IPS DF 4.7 (cell line): Measurements from ENCODE around the gene ARL4D.
"Not testable (repeated sequence)": the region's sequence is repeated elsewhere in the genome, so short reads cannot be mapped to it uniquely, and the experiment has no call there.

ENCODE experiments used
- DNase-seq: peaks from one replicate; pipeline ENCODE4 v3.0.0-alpha.2; 2013; ENCODE audit warnings: low spot score; ENCODE audit errors: extremely low read depth

ARL4D gene

DNA sequence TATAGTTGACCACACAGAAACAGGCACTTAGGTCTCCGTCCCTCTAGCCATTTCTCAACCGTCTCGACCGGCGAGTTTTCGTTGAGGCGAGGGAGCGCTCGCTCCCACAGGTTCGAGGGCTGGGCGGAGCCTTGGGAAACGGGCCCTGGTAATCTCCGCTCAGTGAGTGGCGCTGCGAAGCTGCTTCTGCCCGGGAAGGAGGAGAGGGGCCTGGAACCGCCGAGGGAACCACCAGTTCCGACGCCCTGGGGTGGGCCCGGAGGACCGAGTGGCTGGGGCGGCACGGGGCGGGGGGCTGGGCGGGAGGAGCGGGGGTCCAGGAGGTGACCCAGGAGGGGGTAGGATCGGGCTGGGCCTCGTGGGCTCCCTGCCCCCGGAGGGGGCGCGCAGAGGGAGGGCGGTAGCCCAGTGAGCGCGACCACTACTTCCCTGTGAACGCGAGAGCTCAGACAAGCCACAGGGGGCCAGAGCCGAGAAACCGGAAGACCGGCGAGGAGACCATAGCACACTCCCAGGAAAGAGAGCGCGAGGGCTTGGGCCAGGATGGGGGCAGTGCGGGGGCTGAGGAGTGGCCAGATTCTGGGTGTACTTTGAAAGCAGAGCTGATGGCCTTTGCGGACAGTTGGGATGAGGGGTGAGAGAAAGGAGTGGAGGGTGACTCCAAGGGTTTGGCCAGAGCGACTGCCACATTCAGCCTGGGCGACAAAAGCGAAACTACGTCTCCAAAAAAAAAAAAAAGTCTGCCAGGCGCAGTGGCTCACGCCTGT is 29.9 kb upstream of the ARL4D start:
- no peak for DNase-seq

DNA sequence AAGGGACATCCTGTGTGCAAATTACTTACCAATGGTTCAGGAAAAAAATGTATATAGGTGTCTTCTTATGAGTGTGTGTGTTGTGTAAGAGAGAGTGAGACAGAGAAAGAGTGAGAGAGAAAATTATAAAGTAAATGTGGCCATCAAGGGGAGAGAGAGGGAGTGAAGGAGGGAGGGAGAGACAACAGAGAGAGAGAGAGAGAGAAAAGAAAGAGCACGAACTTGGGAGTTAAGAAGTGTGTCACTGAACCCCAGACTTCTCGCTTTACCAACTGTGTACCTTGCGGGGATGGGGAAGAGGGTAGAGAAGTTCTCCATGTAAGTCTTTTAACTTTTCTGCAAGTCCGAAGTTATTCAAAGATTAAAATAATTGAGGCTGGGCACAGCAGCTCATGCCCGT is 28.8 kb upstream of the ARL4D start:
- DNase-seq: no peak

DNA sequence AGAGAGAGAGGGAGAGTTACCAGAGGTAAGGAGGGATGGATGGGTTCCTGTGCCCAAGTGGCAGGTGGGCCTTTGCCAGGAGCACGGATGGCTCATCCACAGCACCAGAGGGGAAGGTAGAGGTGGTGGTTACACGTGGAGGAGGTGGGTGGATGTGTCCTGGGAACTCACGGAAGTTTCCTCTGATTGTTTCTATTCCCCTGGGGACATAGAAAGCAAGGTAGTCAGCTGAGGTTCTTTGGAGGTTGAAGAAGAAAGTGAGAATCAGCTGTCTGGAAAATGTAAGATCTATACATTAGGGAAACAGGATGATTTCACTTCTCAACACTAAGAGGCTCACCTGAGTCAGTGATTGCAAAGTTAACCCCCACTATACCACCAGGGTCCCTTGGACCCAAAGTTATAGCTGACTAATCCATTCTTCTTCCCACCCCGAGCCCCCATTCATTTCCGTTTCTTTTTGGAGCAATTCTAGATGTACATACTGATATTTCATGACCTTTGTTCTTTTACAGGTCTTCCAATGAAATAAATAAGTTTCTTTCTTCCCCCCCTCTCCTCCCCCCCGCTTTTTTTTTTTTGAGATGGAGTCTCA is 27.5 kb upstream of the ARL4D start:
- no peak for DNase-seq

DNA sequence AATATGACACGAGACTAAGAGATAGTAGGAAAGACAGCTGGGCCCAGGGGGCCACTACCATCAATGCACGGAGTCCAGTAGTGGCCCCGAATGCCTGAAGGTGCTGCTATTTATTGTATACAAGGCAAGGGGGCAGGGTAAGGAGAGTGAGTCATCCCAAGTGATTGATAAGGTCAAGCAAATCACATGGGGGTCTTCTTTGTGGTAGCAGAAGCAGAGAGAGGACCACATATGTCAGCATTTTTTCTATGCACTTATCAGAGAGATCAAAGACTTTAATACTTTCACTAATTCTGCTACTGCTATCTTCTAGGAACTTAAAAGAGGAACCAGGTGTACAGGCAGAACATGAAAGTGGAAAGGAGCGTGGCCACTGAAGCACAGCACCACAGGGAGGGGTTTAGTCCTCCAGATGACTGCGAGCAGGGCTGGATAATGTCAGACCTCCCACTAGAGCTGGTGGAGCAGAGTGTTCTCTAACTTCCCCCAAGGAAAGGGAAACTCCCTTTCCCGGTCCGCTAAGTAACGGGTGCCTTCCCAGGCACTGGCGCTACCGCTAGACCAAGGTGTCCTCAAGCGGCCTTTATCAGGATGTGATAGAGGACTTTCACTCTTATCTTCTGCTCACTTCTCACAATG is 26.4 kb upstream of the ARL4D start:
- DNase-seq: no peak

DNA sequence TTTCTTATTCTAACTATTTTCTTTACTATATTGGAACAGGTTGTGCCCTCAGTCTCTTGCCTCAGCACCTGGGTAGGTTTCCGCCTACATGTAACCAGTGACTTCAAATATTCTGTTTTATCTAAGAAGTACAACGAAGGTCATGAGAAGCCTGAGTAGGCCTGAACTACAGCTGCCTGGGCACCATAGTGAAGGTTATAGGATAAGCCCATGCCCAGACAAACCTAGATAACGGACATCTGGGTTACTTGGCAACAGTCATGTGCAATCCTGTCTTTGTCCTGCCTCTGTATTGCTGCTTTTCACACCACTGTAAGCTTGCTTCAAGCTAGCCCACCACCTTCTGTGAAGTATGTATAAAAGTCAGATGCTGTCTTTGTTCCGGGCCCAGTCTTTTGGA is 25.4 kb upstream of the ARL4D start:
- no peak for DNase-seq

DNA sequence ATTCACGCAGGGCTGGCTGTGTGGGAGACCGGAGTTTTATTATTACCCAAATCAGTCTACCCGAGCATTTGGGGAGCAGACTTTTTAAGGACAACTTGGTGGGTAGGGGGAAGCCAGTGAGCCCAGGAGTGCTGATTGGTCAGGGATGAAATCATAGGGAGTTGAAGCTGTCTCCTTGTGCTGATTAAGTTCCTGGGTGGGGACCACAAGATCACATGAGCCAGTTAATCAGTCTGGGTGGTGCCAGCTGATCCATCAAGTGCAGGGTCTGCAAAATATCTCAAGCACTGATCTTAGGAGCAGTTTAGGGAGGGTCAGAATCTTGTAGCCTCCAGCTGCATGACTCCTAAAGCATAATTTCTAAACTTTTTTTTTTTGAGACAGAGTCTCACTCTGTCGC is 22.9 kb upstream of the ARL4D start:
- not testable (repeated sequence) for DNase-seq

- no peak for DNase-seq
These were observed 21.6 kb upstream of the ARL4D start for GRCh38 chr17:43377056-43377810.

DNA sequence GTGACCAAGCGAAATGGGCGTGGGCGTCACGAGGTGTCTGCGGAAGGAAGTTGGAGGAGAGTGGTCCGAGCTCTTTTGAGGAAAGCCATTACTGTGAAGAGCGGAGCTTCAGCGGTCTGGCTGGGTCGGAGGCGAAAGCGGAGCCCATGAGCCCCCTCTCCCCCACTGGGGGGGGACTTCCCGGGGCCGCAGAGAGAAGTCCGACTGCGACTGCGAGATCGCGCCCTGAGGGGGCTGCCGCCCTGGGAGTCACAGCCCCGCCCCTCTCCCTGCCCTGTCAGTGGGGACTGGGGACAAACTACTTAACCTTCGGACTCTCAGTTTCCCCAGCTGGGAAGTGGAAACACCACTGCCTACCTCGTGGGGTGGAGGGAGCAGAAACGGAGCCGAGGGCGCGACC is 20.0 kb upstream of the ARL4D start:
- no peak for DNase-seq

DNA sequence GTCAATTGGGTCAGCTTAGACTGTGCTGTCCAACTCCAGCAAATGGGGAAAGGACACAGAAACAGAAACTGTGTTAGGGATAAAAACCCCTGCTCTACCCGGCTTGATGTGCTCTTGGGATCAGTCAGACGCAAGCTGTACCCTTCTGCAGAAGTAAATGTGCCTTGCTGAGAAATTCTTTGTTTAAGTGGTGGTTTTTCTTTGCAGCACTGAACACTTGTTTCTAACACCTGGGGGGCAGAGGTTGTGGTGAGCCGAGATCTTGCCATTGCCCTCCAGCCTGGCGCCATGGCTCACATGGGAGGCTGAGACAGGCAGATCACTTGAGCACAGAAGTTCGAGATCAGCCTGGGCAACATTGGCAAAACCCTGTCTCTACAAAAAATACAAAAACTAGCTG is 18.5 kb upstream of the ARL4D start:
- no peak for DNase-seq

- DNase-seq: no peak
These were observed 17.6 kb upstream of the ARL4D start for GRCh38 chr17:43381204-43381603.

DNA sequence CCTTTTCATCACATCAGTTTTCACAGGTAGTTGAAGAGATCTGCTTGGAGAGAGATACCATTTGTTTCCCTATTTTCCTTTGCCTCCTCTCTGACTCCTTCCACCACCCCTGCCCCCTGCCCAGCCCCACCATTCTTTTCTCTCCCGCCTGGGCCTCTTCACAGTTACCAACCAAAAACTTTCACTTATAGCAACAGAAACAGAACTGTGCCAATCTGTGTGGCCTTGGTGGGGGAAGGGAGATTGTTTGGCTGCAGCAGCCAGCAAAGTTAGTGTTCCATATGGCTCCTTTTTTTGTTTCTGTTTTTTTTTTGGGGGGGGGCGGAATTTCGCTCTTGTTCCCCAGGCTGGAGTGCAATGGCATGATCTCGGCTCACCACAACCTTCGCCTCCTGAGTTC is 17.2 kb upstream of the ARL4D start:
- no peak for DNase-seq

DNA sequence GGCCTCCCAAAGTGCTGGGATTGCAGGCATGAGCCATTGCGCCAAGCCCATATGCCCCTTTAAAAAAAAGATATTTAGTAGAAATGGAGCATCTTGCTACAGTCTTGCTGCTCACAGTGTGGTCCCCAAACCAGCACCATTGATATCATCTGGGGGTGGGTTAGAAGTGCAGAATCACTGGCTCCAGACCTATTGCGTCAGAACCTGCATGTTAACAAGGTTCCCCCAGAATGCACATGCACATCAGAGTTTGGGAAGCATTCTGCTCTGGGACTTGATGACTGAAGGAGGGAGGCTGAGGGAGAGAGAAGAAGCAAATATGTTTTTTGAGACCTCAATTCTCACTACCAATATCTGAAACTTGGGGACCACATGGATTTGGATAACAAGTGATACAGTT is 16.0 kb upstream of the ARL4D start:
- no peak for DNase-seq

DNA sequence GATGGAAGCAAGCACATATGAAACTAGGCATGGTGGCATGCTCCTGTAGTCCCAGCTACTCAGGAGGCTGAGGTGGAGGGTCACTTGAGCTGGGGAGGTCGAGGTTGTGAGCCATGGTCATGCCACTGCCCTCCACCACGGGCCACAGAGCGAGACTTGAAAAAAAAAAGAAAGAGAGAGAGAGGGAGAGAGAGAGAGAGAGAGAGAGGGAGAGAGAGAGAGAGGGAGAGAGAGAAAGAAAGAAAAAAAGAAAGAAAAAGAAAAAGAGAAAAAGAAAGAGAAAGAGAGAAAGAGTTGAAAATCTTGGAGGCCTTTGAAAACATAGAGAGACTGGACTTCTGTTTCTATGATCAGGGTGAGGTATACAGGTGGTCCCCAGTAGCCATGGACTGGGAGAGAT is 15.4 kb upstream of the ARL4D start:
- no peak for DNase-seq

GRCh38 chr17:43383826-43384475 is 14.8 kb upstream of the ARL4D start:
- DNase-seq: no peak

GRCh38 chr17:43384476-43384862 is 14.3 kb upstream of the ARL4D start:
- DNase-seq: no peak

GRCh38 chr17:43385046-43385831 is 13.6 kb upstream of the ARL4D start:
- DNase-seq: no peak

GRCh38 chr17:43388359-43389045 is 10.3 kb upstream of the ARL4D start:
- no peak for DNase-seq

DNA sequence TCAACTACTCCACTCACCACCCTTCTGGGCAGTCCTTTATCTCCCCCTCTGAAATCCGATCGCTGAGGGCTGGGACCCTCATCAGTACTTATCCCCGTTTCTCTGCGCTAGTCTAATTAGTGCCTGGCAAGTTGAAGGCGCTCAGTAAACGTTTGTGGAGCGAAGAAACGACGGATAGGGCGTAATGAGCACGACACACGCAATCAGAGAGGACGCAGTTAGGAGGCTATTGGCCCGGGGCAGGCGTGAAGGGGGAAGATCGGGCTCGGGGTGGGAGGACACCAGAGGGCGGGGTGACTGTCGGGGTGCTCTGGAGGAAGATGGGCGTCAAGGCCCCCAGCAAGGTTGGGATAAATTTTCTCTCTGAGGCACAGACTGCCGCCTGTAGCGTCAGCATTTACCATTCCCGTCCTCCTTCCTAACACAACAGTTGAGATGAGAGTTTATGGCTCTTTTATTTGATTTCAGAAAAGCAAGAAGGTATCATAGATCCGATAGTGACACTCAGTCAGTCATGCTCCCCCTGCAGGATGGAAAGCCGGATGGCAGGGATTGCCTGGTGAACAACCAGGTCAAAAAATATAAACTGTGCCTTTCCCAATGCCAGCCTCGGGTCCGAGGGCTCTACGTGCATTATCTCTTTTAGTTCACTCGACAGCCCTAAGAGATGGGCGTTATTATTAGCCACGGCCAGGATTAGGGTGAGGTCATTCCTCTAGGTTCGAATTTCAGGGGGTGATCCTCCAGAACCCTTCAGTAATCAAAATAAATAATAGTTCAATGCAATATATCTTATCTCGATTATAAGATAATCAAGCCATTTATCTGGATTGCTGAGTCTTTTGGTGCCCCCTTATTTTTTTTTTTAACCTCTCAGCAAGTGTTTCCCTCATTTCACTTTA is 9.5 kb upstream of the ARL4D start:
- DNase-seq: no peak

- DNase-seq: no peak
These were observed 6.4 kb upstream of the ARL4D start for GRCh38 chr17:43392397-43392796.
